Stimulated activated CD4-positive, alpha-beta T cell treated with anti-CD3 and anti-CD28 coated beads, Interleukin-15, amount 100 ng/mL, for 48 hours (primary cell): ENCODE data around the gene TMEM107.
"Not testable (repeated sequence)": the region's sequence is repeated elsewhere in the genome, so short reads cannot be mapped to it uniquely, and the experiment has no call there.

Experiments used
- DNase-seq, 2 donors: peaks; one replicate each; pipeline ENCODE4 v3.0.0-alpha.2; 2020; ENCODE audit warnings: low read depth in 2 of 2

The TMEM107 gene

GRCh38 chr17:8189711-8190477, 13.7 kb upstream of the TMEM107 start, which contains the start of gene BORCS6:
Gene BORCS6, minus strand, starts transcription at chr17:8190180. Its CDS starts 40 bp downstream, at chr17:8190140.
- DNase-seq = peak; percentile 92 to 94

GRCh38 chr17:8189041-8189710, 13.0 kb upstream of the TMEM107 start:
- DNase-seq = no peak

GRCh38 chr17:8188263-8188839, 12.2 kb upstream of the TMEM107 start:
- no peak for DNase-seq

- peak; percentile 86 to 90 for DNase-seq
These were observed 11.5 kb upstream of the TMEM107 start for GRCh38 chr17:8187517-8188262.

GRCh38 chr17:8186787-8187516, 10.8 kb upstream of the TMEM107 start:
- peak; percentile 92 to 95 for DNase-seq

GRCh38 chr17:8186446-8186786, 10.2 kb upstream of the TMEM107 start:
- DNase-seq = no peak

- DNase-seq = peak; percentile 82 to 87
These were observed 9.6 kb upstream of the TMEM107 start for GRCh38 chr17:8185582-8186445.

GRCh38 chr17:8176998-8177731, 985 bp upstream of the TMEM107 start:
- DNase-seq = no peak

- no peak for DNase-seq
These were observed 384 bp downstream of the TMEM107 start for GRCh38 chr17:8175795-8176196.

GRCh38 chr17:8173871-8174322, 2.3 kb downstream of the TMEM107 start:
- no peak for DNase-seq

- DNase-seq = peak; percentile 77
These were observed 2.9 kb downstream of the TMEM107 start for GRCh38 chr17:8173056-8173870.

GRCh38 chr17:8170186-8170585, 6.0 kb downstream of the TMEM107 start:
- not testable (repeated sequence) for DNase-seq

- no peak for DNase-seq
These were observed 8.7 kb downstream of the TMEM107 start for GRCh38 chr17:8167526-8167925.

- DNase-seq = no peak
These were observed 9.4 kb downstream of the TMEM107 start for GRCh38 chr17:8166731-8167130.

- DNase-seq = no peak
These were observed 11.4 kb downstream of the TMEM107 start for GRCh38 chr17:8164815-8165131.

GRCh38 chr17:8163978-8164814, 12.0 kb downstream of the TMEM107 start:
- peak in 1 of 2 donors; percentile 80 for DNase-seq

- no peak for DNase-seq
These were observed 12.9 kb downstream of the TMEM107 start for GRCh38 chr17:8162997-8163977.
